Skin epidermis (tissue), 12 donors: ENCODE results near the gene SBK3.
"Not testable (repeated sequence)": the region's sequence is repeated elsewhere in the genome, so short reads cannot be mapped to it uniquely, and the experiment has no call there.

Source experiments
- H3K27ac ChIP-seq, 21 experiments: fragments of 200-600 bp; sonication (generic) in 11 of 21; one replicate each; pipeline ENCODE4 v1.5.0; 2020; ENCODE audit warnings: mild to moderate bottlenecking in 3 of 21, inconsistent platforms in 2 of 21, moderate library complexity in 2 of 21
- H3K4me3 ChIP-seq, 7 experiments: fragments of 200-600 bp; sonication (generic) in 2 of 7; one replicate each; pipeline ENCODE4 v1.5.0; 2020; ENCODE audit warnings: inconsistent platforms in 2 of 7, mild to moderate bottlenecking in 2 of 7, moderate library complexity in 1 of 7

The SBK3 gene

DNA sequence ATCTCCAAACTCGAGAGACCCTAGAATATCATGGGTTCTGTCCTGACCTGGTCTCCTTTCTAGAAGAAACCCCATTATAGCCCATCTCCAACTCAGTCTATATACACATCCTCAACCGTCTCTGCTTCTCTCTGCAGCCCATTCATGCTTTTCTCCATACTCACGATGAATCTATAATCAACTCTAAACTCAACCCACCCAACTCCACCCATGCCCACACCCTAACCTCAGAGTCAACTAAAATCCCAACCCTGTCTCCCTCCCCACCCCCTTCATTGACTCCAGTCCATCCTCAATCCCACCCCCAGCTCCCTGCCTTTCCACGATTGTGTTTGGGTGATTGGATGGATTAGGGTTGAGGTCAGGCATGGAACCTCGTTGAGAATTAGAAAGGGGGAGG lies 1.8 kb downstream of the SBK3 start:
- Histone ChIP-seq H3K27ac (no peak overlapping the region), H3K4me3 (no peak overlapping the region)

- Histone ChIP-seq H3K4me3 (no peak overlapping the region), H3K27ac (no peak overlapping the region)
These were observed 3.0 kb downstream of the SBK3 start for GRCh38 chr19:55542292-55542855.

- Histone ChIP-seq H3K27ac (no peak overlapping the region), H3K4me3 (no peak overlapping the region)
These were observed 4.3 kb downstream of the SBK3 start for GRCh38 chr19:55541091-55541490.

DNA sequence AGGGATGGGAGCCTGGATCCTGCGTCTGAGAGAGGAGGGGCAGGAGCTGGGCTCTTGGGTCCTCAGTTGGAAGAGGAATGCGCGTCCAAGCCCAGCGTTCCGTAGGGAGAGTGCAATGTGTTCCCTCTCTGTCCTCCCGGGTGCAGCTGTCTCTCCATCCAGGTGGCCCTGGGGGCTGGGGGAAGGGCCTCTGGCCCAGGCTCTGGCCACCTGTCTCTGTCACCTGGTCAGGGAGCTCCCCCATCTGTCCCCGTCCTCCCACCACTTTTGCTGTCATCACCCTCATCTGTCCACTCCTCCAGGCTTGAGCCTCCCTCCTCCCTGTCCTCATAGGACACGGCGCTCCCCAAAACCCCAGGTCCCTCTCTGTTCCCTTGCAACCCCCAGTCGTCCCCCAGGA lies 4.7 kb downstream of the SBK3 start:
- Histone ChIP-seq H3K27ac (no peak overlapping the region), H3K4me3 (no peak overlapping the region)

- Histone ChIP-seq H3K27ac (no peak overlapping the region), H3K4me3 (no peak overlapping the region)
These were observed 6.0 kb downstream of the SBK3 start for GRCh38 chr19:55539090-55539984.

GRCh38 chr19:55538132-55538531 lies 7.2 kb downstream of the SBK3 start:
- no peak overlapping the region for H3K27ac ChIP-seq

GRCh38 chr19:55537741-55538111 lies 7.6 kb downstream of the SBK3 start:
- Histone ChIP-seq H3K27ac (no peak overlapping the region), H3K4me3 (no peak overlapping the region)

More at GRCh38 chr19:55538132-55538531, 7.2 kb downstream of the SBK3 start:
- H3K4me3 ChIP-seq = no peak overlapping the region

DNA sequence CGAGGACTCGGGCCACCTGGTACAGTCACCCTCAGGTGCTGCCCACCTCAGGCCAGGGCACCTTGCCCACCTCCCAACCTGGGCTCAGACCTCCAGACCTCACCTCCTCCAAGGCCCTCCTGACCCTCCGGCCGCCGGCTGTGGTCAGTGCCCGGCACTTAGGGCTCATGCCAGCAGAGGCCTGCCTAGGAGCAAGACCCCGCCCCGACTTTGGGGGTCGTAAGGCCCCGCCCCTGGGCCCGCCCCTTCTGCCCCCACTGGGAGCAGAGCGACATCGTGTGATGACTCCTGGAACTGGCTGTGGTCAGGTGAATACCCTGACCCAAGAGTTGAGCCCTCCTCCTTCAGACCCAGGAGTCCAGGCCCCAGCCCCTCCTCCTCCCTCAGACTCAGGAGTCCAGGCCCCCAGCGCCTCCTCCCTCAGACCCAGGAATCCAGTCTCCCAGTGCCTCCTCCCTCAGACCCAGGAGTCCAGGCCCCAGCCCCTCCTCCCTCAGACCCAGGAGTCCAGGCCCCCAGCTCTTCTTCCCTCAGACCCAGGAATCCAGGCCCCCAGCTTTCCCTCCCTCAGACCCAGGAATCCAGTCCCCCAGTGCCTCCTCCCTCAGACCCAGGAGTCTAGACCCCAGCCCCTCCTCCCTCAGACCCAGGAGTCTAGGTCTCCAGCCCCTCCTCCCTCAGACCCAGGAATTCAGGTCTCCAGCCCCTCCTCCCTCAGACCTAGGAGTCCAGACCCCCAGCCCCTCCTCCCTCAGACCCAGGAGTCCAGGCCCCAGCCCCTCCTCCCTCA lies 8.2 kb downstream of the SBK3 start, which contains the start of gene SBK2:
Gene SBK2 (minus strand): TSS at position 183 of the 790 bp plus-strand sequence. CDS start 839 bp downstream, outside the sequence.
- Histone ChIP-seq H3K4me3 (no peak within 1 kb of the TSS), H3K27ac (no peak within 1 kb of the TSS)

DNA sequence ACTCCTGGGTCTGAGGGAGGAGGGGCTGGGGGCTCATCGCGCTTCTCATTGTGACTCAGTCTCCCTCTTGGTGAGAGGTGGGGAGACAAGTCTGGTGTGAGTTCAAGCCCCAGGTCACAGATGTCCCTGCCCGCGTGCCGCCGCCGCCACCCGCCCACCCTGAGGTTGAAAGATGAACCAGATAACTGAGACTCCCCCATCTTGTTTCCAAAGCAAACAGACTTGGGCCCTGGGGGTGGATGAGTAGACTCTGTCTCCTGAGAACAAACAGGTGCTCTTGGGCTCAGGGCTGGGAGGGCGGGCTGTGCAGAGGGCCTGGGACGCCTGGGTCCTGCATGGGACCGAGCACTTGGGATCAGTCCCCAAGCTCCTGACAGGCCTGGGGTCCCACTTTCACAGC lies 9.0 kb downstream of the SBK3 start:
- no peak overlapping the region for H3K4me3 ChIP-seq
- H3K27ac ChIP-seq = no peak overlapping the region

DNA sequence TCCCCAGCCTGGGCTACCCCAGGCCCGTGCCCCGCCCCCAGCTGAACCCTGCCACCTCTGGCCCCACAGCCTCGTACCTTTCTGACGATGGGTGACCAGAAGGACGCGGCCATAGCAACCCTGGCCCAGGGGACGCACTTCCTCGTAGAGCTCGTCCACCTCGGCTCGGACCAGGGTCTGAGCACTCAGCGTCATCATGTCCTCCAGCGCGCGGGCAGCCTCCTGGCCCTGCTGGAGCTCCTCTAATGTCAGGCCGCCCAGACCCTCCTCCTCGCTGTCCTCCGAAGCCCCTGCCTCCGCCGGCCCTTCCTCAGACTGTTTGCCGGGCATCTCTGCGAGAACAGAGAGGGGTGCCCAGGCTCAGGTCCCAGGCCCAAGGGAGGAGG lies 9.4 kb downstream of the SBK3 start:
- H3K4me3 ChIP-seq = no peak overlapping the region
- no peak overlapping the region for H3K27ac ChIP-seq

DNA sequence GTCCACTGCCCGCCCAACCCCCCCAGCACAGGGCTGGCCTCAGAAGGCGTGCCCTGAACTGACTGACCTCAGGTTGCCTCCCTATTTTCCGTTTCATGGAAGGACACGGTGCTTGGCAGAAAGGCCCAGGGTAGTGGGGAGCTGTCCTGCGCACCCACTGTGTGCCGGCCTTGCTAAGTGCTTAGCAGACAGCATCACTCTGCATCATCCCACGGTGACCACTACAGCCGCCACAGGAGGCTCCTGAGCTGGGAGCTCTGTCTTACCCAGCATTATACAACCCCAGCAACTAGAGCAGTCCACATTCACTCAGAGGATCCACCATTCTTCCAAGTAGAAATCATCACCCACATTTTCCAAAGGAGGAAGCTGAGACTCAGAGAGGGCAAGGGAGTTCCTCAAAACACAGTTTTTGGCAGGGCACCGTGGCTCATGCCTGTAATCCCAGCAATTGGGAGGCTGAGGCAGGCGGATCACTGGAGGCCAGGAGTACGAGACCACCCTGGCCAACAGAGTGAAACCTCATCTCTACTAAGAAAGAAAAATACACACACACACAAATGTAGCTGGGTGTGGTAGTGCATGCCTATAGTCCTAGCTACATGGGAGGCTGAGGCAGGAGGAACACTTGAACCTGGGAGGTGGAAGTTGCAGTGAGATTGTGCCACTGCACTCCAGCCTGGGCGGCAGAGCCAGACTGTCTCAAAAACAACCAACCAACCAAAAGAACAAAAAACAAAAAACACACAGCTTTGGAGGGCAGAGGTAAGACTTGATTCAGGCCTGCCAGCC lies 10.0 kb downstream of the SBK3 start:
- H3K27ac ChIP-seq = no peak overlapping the region
- H3K4me3 ChIP-seq = no peak overlapping the region

DNA sequence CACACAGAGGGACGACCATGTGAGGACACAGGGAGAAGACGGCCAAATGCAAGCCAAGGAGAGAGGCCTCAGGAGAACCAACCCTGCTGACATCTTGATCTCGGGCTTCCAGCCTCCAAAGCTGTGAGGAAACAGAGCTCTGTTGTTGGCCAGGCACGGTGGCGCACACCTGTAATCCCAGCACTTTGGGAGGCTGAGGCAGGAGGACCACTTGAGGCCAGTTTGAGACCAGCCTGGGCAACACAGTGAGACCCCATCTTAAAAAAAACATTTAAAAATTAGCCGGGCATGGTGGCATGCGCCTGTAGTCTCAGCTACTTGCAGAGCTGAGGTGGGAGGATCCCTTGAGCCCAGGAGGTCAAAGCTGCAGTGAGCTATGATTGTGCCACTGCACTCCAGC lies 11.1 kb downstream of the SBK3 start:
- H3K4me3 ChIP-seq, H3K27ac ChIP-seq: not testable (repeated sequence)

DNA sequence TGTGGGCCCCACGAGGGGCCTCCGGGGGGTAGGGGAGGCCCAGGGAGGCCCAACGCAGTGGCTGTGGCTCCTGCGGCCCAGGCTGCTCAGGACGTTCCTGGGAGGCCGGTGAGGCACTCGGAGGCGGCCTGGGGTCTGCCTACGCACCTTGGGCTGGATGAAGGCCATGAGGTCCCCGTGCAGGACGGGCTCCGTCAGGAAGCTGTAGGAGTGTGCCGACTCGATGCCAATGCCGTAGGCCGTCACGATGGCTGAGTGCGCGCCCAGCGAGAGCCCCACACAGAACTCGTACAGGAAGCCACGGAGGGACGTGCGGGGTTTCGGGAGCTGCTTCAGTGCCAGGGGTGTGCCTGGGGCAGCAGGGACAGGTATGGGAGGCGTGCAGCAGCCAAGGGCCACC lies 14.3 kb downstream of the SBK3 start:
- Histone ChIP-seq H3K27ac (no peak overlapping the region), H3K4me3 (no peak overlapping the region)

- Histone ChIP-seq H3K4me3 (no peak overlapping the region), H3K27ac (no peak overlapping the region)
These were observed 15.6 kb downstream of the SBK3 start for GRCh38 chr19:55529636-55530234.

- Histone ChIP-seq H3K4me3 (no peak overlapping the region), H3K27ac (no peak overlapping the region)
These were observed 17.1 kb downstream of the SBK3 start for GRCh38 chr19:55528030-55528803.

GRCh38 chr19:55527197-55528029 lies 17.9 kb downstream of the SBK3 start:
- H3K4me3 ChIP-seq = no peak overlapping the region
- no peak overlapping the region for H3K27ac ChIP-seq

- no peak overlapping the region for H3K27ac ChIP-seq
- no peak overlapping the region for H3K4me3 ChIP-seq
These were observed 18.8 kb downstream of the SBK3 start for GRCh38 chr19:55526216-55527196.
